ENCODE measurements around the gene AGAP1. TPM values are rescaled to one million over a fixed set of nuclear protein-coding genes. Genes with fewer than 3 reads are reported as not detected.

AGAP1 gene
- total RNA-seq, 1 donor from 2014 or later, result 39.4 TPM

DNA sequence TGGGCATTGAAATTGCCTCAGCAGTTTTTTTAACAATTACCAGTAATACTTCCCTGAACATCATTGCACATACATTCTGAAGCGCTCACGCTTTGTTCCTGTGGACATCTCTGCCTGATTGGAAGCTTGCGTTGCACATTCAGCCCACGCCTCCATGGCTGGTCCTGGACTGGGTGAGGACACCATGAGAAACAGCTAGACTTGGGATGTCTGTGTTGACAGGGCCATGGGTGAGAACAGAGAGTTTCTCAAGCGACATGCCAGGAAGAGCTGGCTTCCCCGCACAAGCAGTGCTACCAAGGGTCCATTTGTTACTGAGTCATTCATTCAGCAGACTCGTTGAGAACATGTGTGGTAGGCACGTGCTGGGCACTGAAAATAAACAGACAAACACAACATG, 508.0 kb downstream of the AGAP1 start:
- Histone ChIP-seq H3K9me3 (ENCODE audit: insufficient read depth, low read depth, low read length) (no peaks in the 10 kb centered on the region), H3K4me3 (ENCODE audit: insufficient read depth, low read depth, low read length) (no peak overlapping the region), H3K79me2 (ENCODE audit: insufficient read depth, low read length) (no peaks in the 10 kb centered on the region), H3K4me2 (ENCODE audit: low read length) (no peak overlapping the region), H3K27me3 (ENCODE audit: insufficient read depth, low read length) (no peaks in the 10 kb centered on the region), H2AFZ (ENCODE audit: low read depth, low read length) (no peak overlapping the region), H3K36me3 (ENCODE audit: insufficient read depth, low read length) (no peaks in the 10 kb centered on the region), H3K9ac (ENCODE audit: low read length) (no peak overlapping the region), H3K27ac (ENCODE audit: low read depth, low read length) (no peak overlapping the region), H4K20me1 (ENCODE audit: insufficient read depth, low read length) (peaks cover 11% of the 10 kb centered on the region), H3K4me1 (ENCODE audit: insufficient read depth, low read length) (no peaks in the 10 kb centered on the region)
- FAIRE-seq (no peak), DNase-seq (ENCODE audit: low read depth) (no peak)
- Mint-ChIP-seq H3K9me3 (ENCODE audit: unreplicated experiment) (no peaks in the 10 kb centered on the region), H3K4me3 (ENCODE audit: unreplicated experiment) (no peak overlapping the region), H3K4me1 (ENCODE audit: low read depth, unreplicated experiment) (no peaks in the 10 kb centered on the region), H3K27ac (ENCODE audit: unreplicated experiment) (no peak overlapping the region), H3K36me3 (ENCODE audit: low read depth, unreplicated experiment) (peaks cover 6% of the 10 kb centered on the region), H3K27me3 (ENCODE audit: low read depth, unreplicated experiment) (no peaks in the 10 kb centered on the region)
- TF ChIP-seq, protein P1, sequence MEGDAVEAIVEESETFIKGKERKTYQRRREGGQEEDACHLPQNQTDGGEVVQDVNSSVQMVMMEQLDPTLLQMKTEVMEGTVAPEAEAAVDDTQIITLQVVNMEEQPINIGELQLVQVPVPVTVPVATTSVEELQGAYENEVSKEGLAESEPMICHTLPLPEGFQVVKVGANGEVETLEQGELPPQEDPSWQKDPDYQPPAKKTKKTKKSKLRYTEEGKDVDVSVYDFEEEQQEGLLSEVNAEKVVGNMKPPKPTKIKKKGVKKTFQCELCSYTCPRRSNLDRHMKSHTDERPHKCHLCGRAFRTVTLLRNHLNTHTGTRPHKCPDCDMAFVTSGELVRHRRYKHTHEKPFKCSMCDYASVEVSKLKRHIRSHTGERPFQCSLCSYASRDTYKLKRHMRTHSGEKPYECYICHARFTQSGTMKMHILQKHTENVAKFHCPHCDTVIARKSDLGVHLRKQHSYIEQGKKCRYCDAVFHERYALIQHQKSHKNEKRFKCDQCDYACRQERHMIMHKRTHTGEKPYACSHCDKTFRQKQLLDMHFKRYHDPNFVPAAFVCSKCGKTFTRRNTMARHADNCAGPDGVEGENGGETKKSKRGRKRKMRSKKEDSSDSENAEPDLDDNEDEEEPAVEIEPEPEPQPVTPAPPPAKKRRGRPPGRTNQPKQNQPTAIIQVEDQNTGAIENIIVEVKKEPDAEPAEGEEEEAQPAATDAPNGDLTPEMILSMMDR (IDR thresholded peaks at IDR 0.05; ENCODE audit: insufficient read depth, low read depth, low read length), result no peak
- no peak for TF ChIP-seq EZH2 (IDR thresholded peaks at IDR 0.05; ENCODE audit: insufficient read depth, low read length)

DNA sequence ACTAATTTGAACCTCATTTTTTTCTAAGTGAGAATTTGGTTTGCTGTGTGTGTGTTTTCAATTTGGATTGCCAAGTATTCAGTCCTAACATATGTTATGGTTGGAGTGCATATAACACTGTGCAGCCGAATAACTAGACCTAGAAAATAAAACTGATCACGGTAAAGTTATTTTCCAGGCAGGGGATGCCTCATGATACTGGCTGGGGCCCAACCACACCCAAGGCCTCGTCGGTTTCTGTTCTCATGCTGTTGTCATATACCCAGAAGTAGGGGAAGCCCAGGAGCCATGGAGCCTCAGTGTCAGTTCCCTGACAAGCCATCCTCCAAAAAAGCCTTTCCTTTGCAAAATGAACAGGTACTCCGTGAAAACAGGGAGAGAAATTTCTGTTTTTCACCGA, 514.2 kb downstream of the AGAP1 start:
- no peak overlapping the region for H3K27ac Mint-ChIP-seq (ENCODE audit: unreplicated experiment)
- no peak for TF ChIP-seq EZH2 (IDR thresholded peaks at IDR 0.05; ENCODE audit: insufficient read depth, low read length)
- TF ChIP-seq, protein P1 (IDR thresholded peaks at IDR 0.05; ENCODE audit: insufficient read depth, low read depth, low read length), result no peak
- FAIRE-seq, result no peak

DNA sequence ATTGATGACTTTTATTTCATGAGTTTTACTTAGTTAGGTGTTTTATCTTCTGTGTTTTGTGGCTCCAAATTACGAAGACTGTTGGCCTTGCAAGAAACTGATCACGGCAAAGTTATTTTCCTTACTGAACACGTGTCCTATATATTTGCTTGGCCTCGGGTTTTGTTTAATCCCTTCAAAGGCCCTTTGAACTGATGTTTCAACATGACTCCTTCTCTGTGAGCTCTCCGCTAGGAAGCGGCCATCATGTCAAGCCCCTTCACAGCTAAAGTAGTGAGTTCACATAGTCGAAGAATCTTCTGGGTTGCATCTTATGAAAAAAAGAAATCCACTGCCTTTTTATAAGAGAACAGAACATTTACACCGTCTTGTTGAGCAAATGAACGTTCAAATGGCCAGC, 515.0 kb downstream of the AGAP1 start:
- H3K27me3 Mint-ChIP-seq (ENCODE audit: low read depth, unreplicated experiment), result no peaks in the 10 kb centered on the region
- peaks cover 10% of the 10 kb centered on the region for H3K36me3 Mint-ChIP-seq (ENCODE audit: low read depth, unreplicated experiment)
- Histone ChIP-seq H3K27ac (ENCODE audit: low read depth, low read length) (no peak overlapping the region), H3K79me2 (ENCODE audit: insufficient read depth, low read length) (no peaks in the 10 kb centered on the region), H4K20me1 (ENCODE audit: insufficient read depth, low read length) (no peaks in the 10 kb centered on the region), H3K4me1 (ENCODE audit: insufficient read depth, low read length) (no peaks in the 10 kb centered on the region), H3K27me3 (ENCODE audit: insufficient read depth, low read length) (no peaks in the 10 kb centered on the region), H2AFZ (ENCODE audit: low read depth, low read length) (no peak overlapping the region), H3K4me2 (ENCODE audit: low read length) (no peak overlapping the region), H3K4me3 (ENCODE audit: insufficient read depth, low read depth, low read length) (no peak overlapping the region), H3K9ac (ENCODE audit: low read length) (no peak overlapping the region), H3K9me3 (ENCODE audit: insufficient read depth, low read depth, low read length) (no peaks in the 10 kb centered on the region), H3K36me3 (ENCODE audit: insufficient read depth, low read length) (no peaks in the 10 kb centered on the region)
- no peak overlapping the region for H3K4me3 Mint-ChIP-seq (ENCODE audit: unreplicated experiment)
- H3K27ac Mint-ChIP-seq (ENCODE audit: unreplicated experiment), result no peak overlapping the region
- DNase-seq (ENCODE audit: low read depth), result no peak
- no peaks in the 10 kb centered on the region for H3K9me3 Mint-ChIP-seq (ENCODE audit: unreplicated experiment)
- no peak for TF ChIP-seq EZH2 (IDR thresholded peaks at IDR 0.05; ENCODE audit: insufficient read depth, low read length)
- TF ChIP-seq, protein P1 (IDR thresholded peaks at IDR 0.05; ENCODE audit: insufficient read depth, low read depth, low read length), result no peak
- H3K4me1 Mint-ChIP-seq (ENCODE audit: low read depth, unreplicated experiment), result no peaks in the 10 kb centered on the region
- FAIRE-seq, result no peak

More for the DNA sequence above, 514.2 kb downstream of the AGAP1 start:
- Mint-ChIP-seq H3K9me3 (ENCODE audit: unreplicated experiment) (no peaks in the 10 kb centered on the region), H3K27me3 (ENCODE audit: low read depth, unreplicated experiment) (no peaks in the 10 kb centered on the region), H3K4me1 (ENCODE audit: low read depth, unreplicated experiment) (no peaks in the 10 kb centered on the region), H3K4me3 (ENCODE audit: unreplicated experiment) (no peak overlapping the region), H3K36me3 (ENCODE audit: low read depth, unreplicated experiment) (peaks cover 10% of the 10 kb centered on the region)
- Histone ChIP-seq H3K27ac (ENCODE audit: low read depth, low read length) (no peak overlapping the region), H4K20me1 (ENCODE audit: insufficient read depth, low read length) (no peaks in the 10 kb centered on the region), H3K4me3 (ENCODE audit: insufficient read depth, low read depth, low read length) (no peak overlapping the region), H3K9me3 (ENCODE audit: insufficient read depth, low read depth, low read length) (no peaks in the 10 kb centered on the region), H3K9ac (ENCODE audit: low read length) (no peak overlapping the region), H3K27me3 (ENCODE audit: insufficient read depth, low read length) (no peaks in the 10 kb centered on the region), H3K4me2 (ENCODE audit: low read length) (no peak overlapping the region), H3K4me1 (ENCODE audit: insufficient read depth, low read length) (no peaks in the 10 kb centered on the region), H2AFZ (ENCODE audit: low read depth, low read length) (no peak overlapping the region), H3K79me2 (ENCODE audit: insufficient read depth, low read length) (no peaks in the 10 kb centered on the region), H3K36me3 (ENCODE audit: insufficient read depth, low read length) (no peaks in the 10 kb centered on the region)
- DNase-seq (ENCODE audit: low read depth), result no peak
